Stimulated activated CD8-positive, alpha-beta memory T cell treated with anti-CD3 and anti-CD28 coated beads, Interleukin-4, amount 100 ng/mL, for 4 hours (primary cell): Measurements from ENCODE around the gene MMS22L.
"Not testable (repeated sequence)": the region's sequence is repeated elsewhere in the genome, so short reads cannot be mapped to it uniquely, and the experiment has no call there.

Experiments used
- DNase-seq, 2 donors: peaks; one replicate each; pipeline ENCODE4 v3.0.0-alpha.2; 2020; ENCODE audit warnings: low read depth in 2 of 2, low spot score in 1 of 2

MMS22L gene

GRCh38 chr6:97246842-97247241, 36.2 kb downstream of the MMS22L start:
- no peak for DNase-seq

- no peak for DNase-seq
These were observed 42.8 kb downstream of the MMS22L start for GRCh38 chr6:97240222-97240621.

- DNase-seq, result no peak
These were observed 51.1 kb downstream of the MMS22L start for GRCh38 chr6:97231911-97232310.

- no peak for DNase-seq
These were observed 60.1 kb downstream of the MMS22L start for GRCh38 chr6:97222903-97223302.

- no peak for DNase-seq
These were observed 64.1 kb downstream of the MMS22L start for GRCh38 chr6:97218912-97219311.

GRCh38 chr6:97215157-97215769, 67.8 kb downstream of the MMS22L start:
- no peak for DNase-seq

GRCh38 chr6:97214671-97215070, 68.3 kb downstream of the MMS22L start:
- no peak for DNase-seq

GRCh38 chr6:97207383-97207782, 75.6 kb downstream of the MMS22L start:
- DNase-seq, result no peak

- no peak for DNase-seq
These were observed 77.0 kb downstream of the MMS22L start for GRCh38 chr6:97205966-97206365.

GRCh38 chr6:97203343-97203742, 79.7 kb downstream of the MMS22L start:
- DNase-seq, result no peak

GRCh38 chr6:97198046-97198565, 84.9 kb downstream of the MMS22L start:
- DNase-seq, result no peak

- no peak for DNase-seq
These were observed 87.9 kb downstream of the MMS22L start for GRCh38 chr6:97195117-97195516.

GRCh38 chr6:97189767-97190166, 93.2 kb downstream of the MMS22L start:
- DNase-seq, result no peak

- no peak for DNase-seq
These were observed 95.1 kb downstream of the MMS22L start for GRCh38 chr6:97187951-97188350.

- DNase-seq, result peak; percentile 16 to 44
These were observed 96.5 kb downstream of the MMS22L start for GRCh38 chr6:97186416-97186999.

- DNase-seq, result no peak
These were observed 105.1 kb downstream of the MMS22L start for GRCh38 chr6:97177905-97178304.

- DNase-seq, result no peak
These were observed 106.5 kb downstream of the MMS22L start for GRCh38 chr6:97176468-97176867.

GRCh38 chr6:97175806-97176205, 107.2 kb downstream of the MMS22L start:
- no peak for DNase-seq

- DNase-seq, result no peak
These were observed 108.5 kb downstream of the MMS22L start for GRCh38 chr6:97174471-97174870.

GRCh38 chr6:97160280-97160679, 122.7 kb downstream of the MMS22L start:
- no peak for DNase-seq

- DNase-seq, result not testable (repeated sequence)
These were observed 127.6 kb downstream of the MMS22L start for GRCh38 chr6:97155447-97155846.

GRCh38 chr6:97154015-97154414, 129.0 kb downstream of the MMS22L start:
- no peak for DNase-seq

- no peak for DNase-seq
These were observed 131.4 kb downstream of the MMS22L start for GRCh38 chr6:97151601-97152000.
